ENCODE measurements around the gene DPF3. TPM values are rescaled to one million over a fixed set of nuclear protein-coding genes. Genes with fewer than 3 reads are reported as not detected.

The DPF3 gene
- total RNA-seq, 3 donors from 2014 or later, result 0.32 to 2.8 (median 1.3) TPM

- Histone ChIP-seq H3K36me3 (no peaks in the 10 kb centered on the region), H3K4me1 (no peaks in the 10 kb centered on the region), H3K9me3 (no peaks in the 10 kb centered on the region), H3K4me3 (no peak overlapping the region), H3K27me3 (no peaks in the 10 kb centered on the region), H3K27ac (no peak overlapping the region)
- intact Hi-C loops (cut with DNase I; ENCODE audit: low total_unique reads), result no loop called here
- no peak for DNase-seq (ENCODE audit: low spot score in 2 of 2)
- TF ChIP-seq POLR2AphosphoS5 (IDR thresholded peaks at IDR 0.05) (no peak), CTCF (IDR thresholded peaks at IDR 0.05) (no peak), POLR2A (IDR thresholded peaks at IDR 0.05) (no peak)
Observed at GRCh38 chr14:72625689-72626088, 268.2 kb downstream of the DPF3 start.

- Histone ChIP-seq H3K4me1 (peaks cover 0 to 6% of the 10 kb centered on the region in 2 donors), H3K27me3 (no peaks in the 10 kb centered on the region), H3K4me3 (no peak overlapping the region), H3K27ac (no peak overlapping the region), H3K36me3 (no peaks in the 10 kb centered on the region), H3K9me3 (no peaks in the 10 kb centered on the region)
- DNase-seq (ENCODE audit: low spot score in 2 of 2), result no peak
- intact Hi-C loops (cut with DNase I; ENCODE audit: low total_unique reads), result no loop called here
- TF ChIP-seq POLR2A (IDR thresholded peaks at IDR 0.05) (no peak), POLR2AphosphoS5 (IDR thresholded peaks at IDR 0.05) (no peak), CTCF (IDR thresholded peaks at IDR 0.05) (no peak)
Observed at GRCh38 chr14:72621387-72622065, 272.4 kb downstream of the DPF3 start.

- no peak overlapping the region for H3K27ac ChIP-seq
- no peaks in the 10 kb centered on the region for H3K36me3 ChIP-seq
- TF ChIP-seq POLR2AphosphoS5 (IDR thresholded peaks at IDR 0.05) (no peak), POLR2A (IDR thresholded peaks at IDR 0.05) (no peak), CTCF (IDR thresholded peaks at IDR 0.05) (no peak)
- H3K4me1 ChIP-seq, result peaks cover 0 to 11% of the 10 kb centered on the region in 2 donors
- intact Hi-C loops (cut with DNase I; ENCODE audit: low total_unique reads), result no loop called here
- H3K9me3 ChIP-seq, result no peaks in the 10 kb centered on the region
- no peak for DNase-seq (ENCODE audit: low spot score in 2 of 2)
- no peak overlapping the region for H3K4me3 ChIP-seq
- H3K27me3 ChIP-seq, result no peaks in the 10 kb centered on the region
Observed at GRCh38 chr14:72619881-72620280, 274.0 kb downstream of the DPF3 start.

- no peak for TF ChIP-seq CTCF (IDR thresholded peaks at IDR 0.05)
- no peak for TF ChIP-seq POLR2A (IDR thresholded peaks at IDR 0.05)
- no peak for TF ChIP-seq POLR2AphosphoS5 (IDR thresholded peaks at IDR 0.05)
- H3K27me3 ChIP-seq, result no peaks in the 10 kb centered on the region
- no peak for DNase-seq (ENCODE audit: low spot score in 2 of 2)
- H3K27ac ChIP-seq, result peak overlapping the region; percentile 84 to 91
- intact Hi-C loops (cut with DNase I; ENCODE audit: low total_unique reads), result no loop called here
- H3K4me1 ChIP-seq, result peaks cover 0 to 11% of the 10 kb centered on the region in 2 donors
- no peak overlapping the region for H3K4me3 ChIP-seq
- no peaks in the 10 kb centered on the region for H3K9me3 ChIP-seq
- no peaks in the 10 kb centered on the region for H3K36me3 ChIP-seq
Observed at GRCh38 chr14:72619111-72619571, 274.8 kb downstream of the DPF3 start.

GRCh38 chr14:72618424-72618823 is 275.5 kb downstream of the DPF3 start:
- H3K4me1 ChIP-seq, result peaks cover 0 to 11% of the 10 kb centered on the region in 2 donors
- no peak for TF ChIP-seq POLR2AphosphoS5 (IDR thresholded peaks at IDR 0.05)
- TF ChIP-seq POLR2A (IDR thresholded peaks at IDR 0.05), result no peak
- no peak for TF ChIP-seq CTCF (IDR thresholded peaks at IDR 0.05)
- no peak for DNase-seq (ENCODE audit: low spot score in 2 of 2)

More at GRCh38 chr14:72618424-72618823, 275.5 kb downstream of the DPF3 start:
- Histone ChIP-seq H3K9me3 (no peaks in the 10 kb centered on the region), H3K4me3 (peak overlapping the region in 1 of 3 donors; percentile 44), H3K27me3 (no peaks in the 10 kb centered on the region), H3K36me3 (no peaks in the 10 kb centered on the region), H3K27ac (peak overlapping the region; percentile 84 to 91)
- intact Hi-C loops (cut with DNase I; ENCODE audit: low total_unique reads), result no loop called here
